Testis (tissue), 3 donors: ENCODE data around the gene CLEC10A. TPM values are rescaled to one million over a fixed set of nuclear protein-coding genes. Genes with fewer than 3 reads are reported as not detected.

Source experiments
- DNase-seq: peaks from one replicate; pipeline ENCODE4 v3.0.0-alpha.2; 2019
- H3K27ac ChIP-seq, 2 donors: fragments of 200-600 bp; sonication (generic); one replicate each; pipeline ENCODE4 v1.5.1; 2019
- H3K27me3 ChIP-seq: fragments of 200-600 bp; sonication (generic); one replicate; pipeline ENCODE4 v1.5.1; 2019
- H3K36me3 ChIP-seq: fragments of 200-600 bp; sonication (generic); one replicate; pipeline ENCODE4 v1.5.1; 2017; ENCODE audit warnings: low read depth; ENCODE audit errors: missing control alignments
- H3K4me1 ChIP-seq: fragments of 200-600 bp; sonication (generic); one replicate; pipeline ENCODE4 v1.5.1; 2019
- H3K4me3 ChIP-seq, 2 donors: fragments of 200-600 bp; sonication (generic); one replicate each; pipeline ENCODE4 v1.5.1; 2017 to 2019
- H3K9me3 ChIP-seq: fragments of 200-600 bp; sonication (generic); one replicate; pipeline ENCODE4 v1.5.1; 2017
- CTCF ChIP-seq, 3 experiments: fragments of 450-650 bp in 2 of 3; fragments of 200-600 bp in 1 of 3; sonication (generic) in 1 of 3; IDR thresholded peaks; one replicate each; pipeline ENCODE4 v1.5.1; 2016 to 2019; ENCODE audit warnings: antibody characterized with exemption in 3 of 3, mild to moderate bottlenecking in 2 of 3, moderate library complexity in 1 of 3
- POLR2A ChIP-seq: fragments of 450-650 bp; IDR thresholded peaks from one replicate; pipeline ENCODE4 v1.6.1; 2017; ENCODE audit warnings: antibody characterized with exemption, mild to moderate bottlenecking, moderate library complexity
- WGBS, 2 donors: methylation state at CpG; one replicate each; pipeline ENCODE4 v1.1.5; 2018; 5-methylcytosine and 5-hydroxymethylcytosine counted together
- intact Hi-C: fragments of 100-400 bp; cut with DNase I; formaldehyde crosslinking; loops from one replicate; pipeline ENCODE4 v1.15.1; 2023; ENCODE audit warnings: low total_unique reads
- polyA plus RNA-seq: library from polyadenylated mRNA; stranded (reverse); fragments of 350-450 nt; fragmentation: Illumina TruSeq; extraction: RNeasy Lipid Tissue Mini Kit (QIAGEN cat#74804); gene quantifications from one replicate; pipeline ENCODE4 v1.2.3, GENCODE V29; 2014; ENCODE audit warnings: low read depth, low replicate concordance; ENCODE audit not compliant: insufficient read depth
- total RNA-seq, 2 donors: library from RNA; depleted of rRNA; stranded (reverse); fragments of >200 nt; gene quantifications; one replicate each; pipeline ENCODE4 v1.2.3, GENCODE V29; 2016

The CLEC10A gene
- total and polyA plus RNA-seq, 3 donors from 2014 or later, result 3.5 to 11.7 (median 3.8) TPM

- intact Hi-C loops, result no loop called here
- H3K4me1 ChIP-seq, result no peaks in the 10 kb centered on the region
- no peaks in the 10 kb centered on the region for H3K36me3 ChIP-seq
- 87% methylated on average over 9 to 10 of the region's 10 CpGs for WGBS, 2 donors
- TF ChIP-seq POLR2A (no peak), CTCF (IDR thresholded peaks at IDR 0.05) (no peak)
- H3K9me3 ChIP-seq, result no peaks in the 10 kb centered on the region
- no peaks in the 10 kb centered on the region for H3K27me3 ChIP-seq
- DNase-seq, result no peak
- no peak overlapping the region for H3K27ac ChIP-seq
- no peak overlapping the region for H3K4me3 ChIP-seq
These were observed 28.5 kb upstream of the CLEC10A start for GRCh38 chr17:7108560-7108925.

DNA sequence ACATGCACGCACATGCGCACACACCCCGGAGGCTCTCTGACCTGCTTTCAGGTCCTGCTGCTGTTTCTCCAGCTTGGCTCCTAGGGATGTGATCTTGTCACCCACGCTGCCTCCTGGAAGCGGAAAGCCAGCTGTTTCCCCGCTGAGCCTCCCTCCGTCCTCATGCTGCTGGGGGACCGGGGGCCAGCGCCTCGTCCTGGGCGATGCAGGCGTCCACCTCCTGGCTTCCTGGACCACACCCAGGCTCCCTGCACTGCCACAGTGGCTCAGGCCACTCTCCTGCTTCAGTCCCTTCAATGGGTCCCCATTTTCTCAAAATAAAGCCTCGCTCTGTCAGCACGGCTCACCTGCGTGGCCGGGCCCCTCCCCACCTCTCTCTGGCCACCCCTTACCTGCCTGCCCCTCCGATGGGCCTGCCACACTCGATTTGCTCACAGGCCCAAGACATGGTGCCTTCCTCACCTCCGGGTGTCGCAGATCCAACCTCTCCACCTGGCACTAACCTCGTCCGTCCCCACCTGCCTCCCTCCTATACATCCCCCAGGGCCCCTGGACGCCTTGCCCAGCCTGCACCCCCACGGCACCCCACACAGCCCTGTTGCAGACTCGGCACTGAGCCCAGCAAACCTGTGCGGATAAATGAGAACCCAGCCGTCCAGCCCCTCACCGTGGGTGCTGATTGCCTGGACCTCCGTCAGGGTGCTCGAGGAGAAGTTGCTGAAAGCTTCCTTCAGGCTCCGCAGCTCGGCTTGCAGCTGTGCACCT lies 27.9 kb upstream of the CLEC10A start:
- no peak for DNase-seq
- Histone ChIP-seq H3K4me3 (no peak overlapping the region), H3K27me3 (no peaks in the 10 kb centered on the region), H3K36me3 (no peaks in the 10 kb centered on the region), H3K4me1 (no peaks in the 10 kb centered on the region), H3K9me3 (no peaks in the 10 kb centered on the region), H3K27ac (no peak overlapping the region)
- TF ChIP-seq POLR2A (no peak), CTCF (IDR thresholded peaks at IDR 0.05) (no peak)
- WGBS, 2 donors, result 85% methylated on average over 26 to 32 of the region's 32 CpGs
- intact Hi-C loops, result no loop called here

DNA sequence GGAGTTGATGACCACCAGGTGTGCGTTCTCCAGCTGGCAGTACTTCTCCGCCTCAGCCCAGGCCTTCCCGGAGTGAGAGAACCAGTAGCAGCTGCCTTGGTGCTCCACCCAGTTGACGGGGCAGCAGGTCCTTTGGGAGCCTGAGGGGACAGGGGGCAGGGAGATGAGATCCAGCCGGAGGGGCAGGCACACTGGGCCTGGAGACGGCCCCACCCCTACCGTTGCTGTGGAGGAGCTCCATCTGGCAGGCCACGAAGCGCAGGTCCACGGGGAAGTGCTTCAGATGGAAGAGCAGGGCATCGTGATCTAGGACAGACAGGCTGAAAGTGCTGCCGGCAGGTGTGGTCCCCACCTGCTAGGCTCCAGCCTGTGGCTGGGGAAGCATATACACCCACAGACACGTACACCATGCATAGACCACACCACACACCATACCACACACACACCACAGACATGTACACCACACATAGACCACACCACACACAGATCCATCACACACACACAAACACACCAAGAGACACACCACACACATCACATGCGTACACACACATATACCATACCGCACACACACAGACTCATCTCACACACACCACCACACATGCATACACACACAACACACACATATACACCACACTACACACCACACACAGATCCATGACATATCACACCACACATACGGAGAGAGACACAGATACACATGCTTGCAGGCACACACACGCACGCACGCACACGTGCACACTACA lies 27.1 kb upstream of the CLEC10A start:
- no peak overlapping the region for H3K27ac ChIP-seq
- H3K27me3 ChIP-seq, result no peaks in the 10 kb centered on the region
- WGBS, 2 donors, result 79 to 82% methylated on average over 18 to 20 of the region's 20 CpGs
- DNase-seq, result no peak
- H3K9me3 ChIP-seq, result no peaks in the 10 kb centered on the region
- intact Hi-C loops, result no loop called here
- TF ChIP-seq CTCF (IDR thresholded peaks at IDR 0.05) (no peak), POLR2A (no peak)
- H3K36me3 ChIP-seq, result no peaks in the 10 kb centered on the region
- no peak overlapping the region for H3K4me3 ChIP-seq
- H3K4me1 ChIP-seq, result no peaks in the 10 kb centered on the region

DNA sequence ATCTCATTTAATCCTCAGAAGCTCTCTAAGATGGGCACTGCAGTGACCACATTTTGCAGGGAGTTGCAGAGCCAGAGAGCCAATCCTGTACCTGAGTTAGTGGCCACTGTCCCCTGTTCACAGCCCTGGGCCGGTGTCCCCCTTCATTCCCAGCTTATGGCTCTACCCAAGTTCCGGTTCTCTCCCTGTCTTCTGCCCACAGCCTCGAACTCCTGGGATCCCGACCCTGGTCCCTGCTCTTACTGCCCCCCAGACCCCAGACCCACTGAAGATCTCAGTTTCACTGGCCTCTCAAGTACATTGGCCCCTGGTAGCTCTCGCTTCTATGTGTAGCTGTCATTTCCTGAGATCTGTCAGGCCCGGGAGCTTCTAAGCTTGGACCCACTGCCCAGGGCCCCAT lies 22.4 kb upstream of the CLEC10A start:
- Histone ChIP-seq H3K4me3 (no peak overlapping the region), H3K9me3 (no peaks in the 10 kb centered on the region), H3K27me3 (no peaks in the 10 kb centered on the region), H3K36me3 (no peaks in the 10 kb centered on the region), H3K4me1 (no peaks in the 10 kb centered on the region), H3K27ac (no peak overlapping the region)
- TF ChIP-seq CTCF (IDR thresholded peaks at IDR 0.05) (no peak), POLR2A (no peak)
- WGBS, 2 donors, result 88 to 91% methylated on average over 6 of the region's 6 CpGs
- DNase-seq, result no peak
- intact Hi-C loops, result no loop called here
